ENCODE results near the gene FFAR4.

GRCh38 chr10:93608421-93608820 is 42.0 kb downstream of the FFAR4 start:
- no peak for TF ChIP-seq FOXM1 (IDR thresholded peaks at IDR 0.05; ENCODE audit: borderline replicate concordance)
- no peak for TF ChIP-seq CTBP1 (IDR thresholded peaks at IDR 0.05; ENCODE audit: borderline replicate concordance)
- TF ChIP-seq FOXK2 (IDR thresholded peaks at IDR 0.05) = no peak
- peak; percentile 76 for TF ChIP-seq ELF4 (IDR thresholded peaks at IDR 0.05)
- TF ChIP-seq HDGF (IDR thresholded peaks at IDR 0.05; ENCODE audit: borderline replicate concordance) = no peak
- TF ChIP-seq BHLHE40 (IDR thresholded peaks at IDR 0.05; ENCODE audit: borderline replicate concordance) = no peak
- no peak for TF ChIP-seq FOXA1 (IDR thresholded peaks at IDR 0.05)
- no peak for TF ChIP-seq SP1 (IDR thresholded peaks at IDR 0.05)
- TF ChIP-seq LEF1 (IDR thresholded peaks at IDR 0.05; ENCODE audit: borderline replicate concordance) = no peak
